SU-DHL-6 (cell line): ENCODE results near the gene PRKCE.

Experiments
- H2AFZ ChIP-seq: fragments of 200-600 bp; sonication (generic); 2 replicates; pipeline ENCODE4 v1.6.1; 2014; ENCODE audit warnings: low read depth, mild to moderate bottlenecking, moderate library complexity, mixed read lengths, antibody characterized with exemption, low read length; ENCODE audit not compliant: severe bottlenecking
- H3F3A ChIP-seq: fragments of 200-600 bp; shearing (Covaris generic); 2 replicates; pipeline ENCODE4 v1.6.0; 2016; ENCODE audit warnings: antibody characterized with exemption, mild to moderate bottlenecking; ENCODE audit not compliant: insufficient read depth
- H3K27ac ChIP-seq: fragments of 200-600 bp; sonication (generic); 2 replicates; pipeline ENCODE4 v1.5.1; 2016; ENCODE audit warnings: low read depth, mild to moderate bottlenecking, low read length, moderate library complexity, mixed read lengths
- H3K27me3 ChIP-seq: fragments of 200-600 bp; sonication (generic), shearing (Covaris generic); 2 replicates; pipeline ENCODE4 v1.6.0; 2014; ENCODE audit warnings: mild to moderate bottlenecking, low read length
- H3K36me3 ChIP-seq: fragments of 200-600 bp; sonication (generic); 2 replicates; pipeline ENCODE4 v1.6.1; 2014; ENCODE audit warnings: mild to moderate bottlenecking, low read length, mixed read lengths
- H3K4me2 ChIP-seq: fragments of 300-600, 200-600 bp; shearing (Covaris generic), sonication (generic); 2 replicates; pipeline ENCODE4 v1.6.0; 2014; ENCODE audit warnings: low read length, low read depth, mild to moderate bottlenecking; ENCODE audit not compliant: poor library complexity, severe bottlenecking
- H3K4me3 ChIP-seq: fragments of 200-600 bp; sonication (generic); 2 replicates; pipeline ENCODE4 v1.5.1; 2014; ENCODE audit warnings: antibody characterized with exemption, low read length, mild to moderate bottlenecking, mixed read lengths; ENCODE audit not compliant: insufficient read depth, poor library complexity, severe bottlenecking
- H3K79me2 ChIP-seq: fragments of 200-600 bp; sonication (generic); 2 replicates; pipeline ENCODE4 v1.6.1; 2014; ENCODE audit warnings: mild to moderate bottlenecking, low read length, moderate library complexity; ENCODE audit not compliant: insufficient read depth
- H3K9ac ChIP-seq: fragments of 200-600 bp; sonication (generic); 2 replicates; pipeline ENCODE4 v1.7.0; 2014; ENCODE audit warnings: mild to moderate bottlenecking, low read length
- H3K9me2 ChIP-seq: fragments of 200-600 bp; sonication (generic); replicated peaks from 2 replicates; pipeline ENCODE4 v1.6.1; 2014; ENCODE audit warnings: low read length; ENCODE audit not compliant: insufficient read depth
- H3K9me3 ChIP-seq: fragments of 200-600 bp; sonication (generic); 2 replicates; pipeline ENCODE4 v1.6.1; 2014; ENCODE audit warnings: low read length, mixed read lengths; ENCODE audit not compliant: insufficient read depth
- H4K20me1 ChIP-seq: fragments of 200-600 bp; sonication (generic); 2 replicates; pipeline ENCODE4 v1.6.1; 2014; ENCODE audit warnings: low read depth, mild to moderate bottlenecking, antibody characterized with exemption, low read length, moderate library complexity, mixed read lengths
- CTCF ChIP-seq: fragments of 200-600 bp; sonication (generic); IDR thresholded peaks from one replicate; pipeline ENCODE4 v1.5.1; 2017; ENCODE audit warnings: antibody characterized with exemption, mild to moderate bottlenecking, low read length, moderate library complexity; ENCODE audit not compliant: insufficient read depth, poor library complexity, severe bottlenecking
- EZH2phosphoT487 ChIP-seq: fragments of 200-600 bp; sonication (generic), shearing (Covaris generic); conservative IDR thresholded peaks from 2 replicates; pipeline ENCODE4 v1.6.1; 2018; ENCODE audit warnings: mild to moderate bottlenecking, antibody characterized with exemption, low read length, moderate library complexity, mixed read lengths

Gene PRKCE

GRCh38 chr2:45825001-45825651 is 173.7 kb downstream of the PRKCE start:
- Histone ChIP-seq H3K9me2 (no peaks in the 10 kb centered on the region), H3F3A (no peaks in the 10 kb centered on the region), H3K9me3 (no peaks in the 10 kb centered on the region), H3K27ac (no peak overlapping the region), H3K4me2 (no peak overlapping the region), H3K4me3 (no peak overlapping the region), H3K79me2 (no peaks in the 10 kb centered on the region), H4K20me1 (no peaks in the 10 kb centered on the region), H3K36me3 (no peaks in the 10 kb centered on the region; the same call in 1 of the 2 replicates), H2AFZ (no peak overlapping the region), H3K9ac (no peak overlapping the region), H3K27me3 (no peaks in the 10 kb centered on the region)
- TF ChIP-seq EZH2phosphoT487 (no peak), CTCF (no peak)

GRCh38 chr2:45826460-45826859 is 175.0 kb downstream of the PRKCE start:
- no peak overlapping the region for H3K9ac ChIP-seq
- H3K27ac ChIP-seq = no peak overlapping the region
- H3K9me3 ChIP-seq = peaks cover 9% of the 10 kb centered on the region; the same call in 1 of the 2 replicates
- H3K79me2 ChIP-seq = no peaks in the 10 kb centered on the region
- no peaks in the 10 kb centered on the region for H3F3A ChIP-seq
- H2AFZ ChIP-seq = no peak overlapping the region
- H3K9me2 ChIP-seq = no peaks in the 10 kb centered on the region
- TF ChIP-seq EZH2phosphoT487 (no peak), CTCF (no peak)
- no peak overlapping the region for H3K4me3 ChIP-seq
- H4K20me1 ChIP-seq = no peaks in the 10 kb centered on the region
- H3K4me2 ChIP-seq = no peak overlapping the region
- no peaks in the 10 kb centered on the region; the same call in 1 of the 2 replicates for H3K36me3 ChIP-seq
- H3K27me3 ChIP-seq = no peaks in the 10 kb centered on the region

- Histone ChIP-seq H3F3A (no peaks in the 10 kb centered on the region), H3K4me3 (no peak overlapping the region), H3K9me2 (no peaks in the 10 kb centered on the region), H4K20me1 (no peaks in the 10 kb centered on the region), H3K27ac (no peak overlapping the region), H3K27me3 (no peaks in the 10 kb centered on the region), H3K9me3 (peaks cover 9% of the 10 kb centered on the region; the same call in 1 of the 2 replicates), H3K4me2 (no peak overlapping the region), H3K36me3 (no peaks in the 10 kb centered on the region; the same call in 1 of the 2 replicates), H3K9ac (no peak overlapping the region), H3K79me2 (no peaks in the 10 kb centered on the region), H2AFZ (no peak overlapping the region)
- no peak for TF ChIP-seq EZH2phosphoT487
- no peak for TF ChIP-seq CTCF
Measured at GRCh38 chr2:45826884-45827635, 175.6 kb downstream of the PRKCE start.
